Mucosa of gallbladder (tissue), 1 donor: Measurements from ENCODE around the gene KRT6B. TPM values are rescaled to one million over a fixed set of nuclear protein-coding genes. Genes with fewer than 3 reads are reported as not detected.
"Not testable (repeated sequence)": the region's sequence is repeated elsewhere in the genome, so short reads cannot be mapped to it uniquely, and the experiment has no call there.

Experiments
- DNase-seq: peaks from one replicate; pipeline ENCODE4 v3.0.0-alpha.2; 2020; ENCODE audit warnings: low spot score
- total RNA-seq: library from RNA; stranded (reverse); gene quantifications from one replicate; pipeline ENCODE4 v1.2.1, GENCODE V29; 2021
- donor health status: DM: no; HTN: no; CAD: no.

Gene KRT6B
- total RNA-seq = not detected

DNA sequence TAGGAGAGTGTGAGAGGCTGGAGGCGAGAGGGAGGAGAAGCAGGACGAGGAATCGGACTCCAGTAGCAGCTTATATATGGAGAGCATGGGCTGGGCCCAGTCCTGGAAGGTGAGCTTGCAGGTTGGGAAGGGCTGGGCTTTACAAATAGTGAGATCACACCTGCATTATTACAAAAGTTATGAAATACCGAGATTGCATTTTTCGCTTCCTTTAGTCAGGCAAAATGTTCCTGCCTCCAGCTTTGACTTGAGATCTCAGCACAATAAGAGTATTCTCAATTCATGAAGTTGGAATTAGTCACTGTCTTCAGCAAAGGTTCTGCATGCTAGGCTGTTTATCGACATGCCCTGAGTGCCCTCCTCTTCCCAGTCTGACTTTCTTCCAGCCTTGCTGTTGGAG, at the start of gene KRT6B:
TSS of gene KRT6B (minus strand) at position 46 of the 400 bp plus-strand sequence. CDS start 68 bp downstream, outside the sequence.
- DNase-seq = no peak

DNA sequence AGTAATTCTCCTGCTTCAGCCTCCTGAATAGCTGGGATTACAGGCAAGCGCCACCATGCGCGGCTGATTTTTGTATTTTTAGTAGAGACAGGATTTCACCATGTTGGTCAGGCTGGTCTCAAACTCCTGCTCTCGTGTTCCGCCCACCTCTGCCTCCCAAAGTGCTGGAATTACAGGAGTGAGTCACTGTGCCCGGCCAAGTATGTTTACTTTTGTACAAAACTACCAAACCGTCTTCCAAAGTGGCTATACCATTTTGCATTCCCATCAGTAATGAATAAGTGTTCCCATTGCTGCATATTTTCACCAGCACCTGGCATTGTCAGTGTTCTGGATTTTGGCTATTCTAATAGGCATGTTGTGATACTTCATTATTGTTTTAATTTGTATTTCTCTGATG, 49.5 kb upstream of the KRT6B start:
- DNase-seq = no peak

DNA sequence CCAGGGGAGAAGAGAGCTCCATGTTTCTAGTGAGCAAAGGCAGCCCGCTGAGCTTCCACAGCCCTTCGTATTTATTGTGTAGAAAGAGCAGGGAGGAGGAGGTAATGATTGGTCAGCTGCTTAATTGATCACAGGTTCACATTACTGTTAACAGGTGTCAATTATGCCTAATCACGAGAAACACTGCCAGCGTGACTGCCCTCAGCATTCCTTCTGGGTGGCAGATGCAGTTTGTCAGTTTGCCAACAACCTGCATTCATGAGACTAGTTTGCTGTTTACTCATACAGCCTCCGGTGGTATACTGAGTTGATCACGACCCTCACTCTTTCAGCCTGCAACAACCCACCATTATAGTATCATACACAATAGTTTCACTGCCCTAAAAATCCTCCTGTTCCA, 48.6 kb upstream of the KRT6B start:
- not testable (repeated sequence) for DNase-seq

DNA sequence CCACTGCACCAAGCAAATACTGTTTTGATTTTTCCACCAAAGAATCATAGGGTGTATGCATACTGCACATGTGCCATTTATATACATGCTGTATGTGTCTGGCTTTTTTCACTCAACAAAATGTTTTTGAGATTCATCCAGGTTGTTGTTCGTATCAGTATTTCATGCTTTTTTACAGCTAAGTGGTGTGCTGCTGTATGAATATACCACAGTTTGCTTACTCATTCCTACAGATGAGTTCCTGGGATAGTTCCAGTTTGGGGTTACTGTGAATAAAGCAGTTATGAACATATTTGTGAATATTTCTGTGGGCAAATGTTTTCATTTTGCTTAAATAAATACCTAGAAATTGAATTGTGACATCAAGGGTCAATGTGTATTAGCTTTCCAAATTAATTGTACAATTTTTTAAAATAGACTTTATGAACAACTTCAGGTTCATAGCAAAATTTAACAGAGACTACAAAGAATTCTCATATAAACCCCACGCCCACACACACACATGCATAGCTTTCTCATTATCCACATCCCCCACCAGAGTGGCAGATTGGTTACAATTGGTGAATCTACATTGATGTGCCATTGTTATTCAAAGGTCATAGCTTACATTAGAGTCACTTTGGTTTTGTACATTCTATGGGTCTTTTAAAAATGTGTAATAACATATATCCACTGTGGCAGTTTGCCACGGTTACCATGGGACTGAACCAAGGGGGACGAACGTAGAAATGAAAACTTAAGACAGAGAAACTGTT, 48.0 kb upstream of the KRT6B start:
- no peak for DNase-seq

DNA sequence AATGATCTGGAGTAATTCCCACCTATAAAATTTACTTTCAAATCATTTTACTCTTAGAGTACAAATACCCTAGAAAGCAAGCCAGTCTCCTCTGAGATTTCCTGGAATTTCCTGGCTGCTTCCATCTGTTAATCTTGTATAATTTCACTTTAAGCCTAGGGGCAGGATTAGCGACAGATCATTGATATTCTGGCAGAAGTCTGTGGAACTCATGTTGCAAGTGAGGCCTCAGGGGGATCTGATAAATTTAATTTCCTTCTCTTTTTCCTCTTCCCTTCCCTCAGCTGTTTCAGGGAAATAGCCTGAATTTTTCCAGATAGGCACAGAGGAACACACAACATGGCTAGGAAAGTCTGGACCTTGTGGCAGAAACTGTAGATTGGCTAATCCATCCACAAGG, 47.0 kb upstream of the KRT6B start:
- no peak for DNase-seq

DNA sequence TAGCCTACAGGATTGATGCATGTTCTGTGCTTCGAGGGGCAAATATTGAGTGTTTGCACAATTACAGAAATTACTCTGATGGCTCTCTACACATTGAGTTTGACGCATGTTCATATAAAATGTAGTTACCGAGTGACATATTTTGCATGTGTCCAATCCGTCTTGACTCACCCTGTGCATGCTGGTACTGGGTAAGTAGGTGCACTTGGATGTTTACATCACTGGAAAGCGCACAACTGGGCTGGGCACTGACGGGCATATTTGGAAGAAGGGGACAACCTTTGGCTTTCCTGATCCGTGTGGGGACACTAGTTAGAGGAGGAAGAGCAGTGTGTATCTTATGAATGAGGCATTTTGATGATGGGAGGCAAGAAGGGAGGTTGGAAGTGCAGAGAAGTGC, 46.0 kb upstream of the KRT6B start:
- no peak for DNase-seq

DNA sequence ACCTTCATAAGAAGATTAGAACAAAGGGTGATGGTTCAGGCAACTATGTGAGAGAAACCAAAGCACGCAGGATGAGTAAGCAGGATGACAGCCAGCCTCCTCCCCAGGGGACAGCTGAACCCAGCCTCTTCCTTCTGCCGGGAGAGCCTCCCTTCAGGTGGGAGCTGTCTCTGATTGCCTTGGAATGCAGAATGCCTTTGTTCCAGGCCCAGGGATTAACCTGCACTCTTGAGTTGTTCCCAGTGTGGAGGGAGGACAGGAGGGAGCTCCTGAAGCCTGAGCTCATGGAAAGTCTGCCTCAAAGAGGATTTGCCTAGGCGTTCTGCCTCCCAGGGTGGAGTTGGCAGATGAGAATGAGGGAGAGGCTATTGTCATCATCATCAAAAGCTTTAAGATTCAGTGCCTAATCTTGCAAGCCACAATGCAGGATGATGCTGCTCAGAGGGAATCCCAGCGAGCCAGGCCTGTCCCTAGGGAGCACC, 44.7 kb upstream of the KRT6B start:
- DNase-seq = no peak

DNA sequence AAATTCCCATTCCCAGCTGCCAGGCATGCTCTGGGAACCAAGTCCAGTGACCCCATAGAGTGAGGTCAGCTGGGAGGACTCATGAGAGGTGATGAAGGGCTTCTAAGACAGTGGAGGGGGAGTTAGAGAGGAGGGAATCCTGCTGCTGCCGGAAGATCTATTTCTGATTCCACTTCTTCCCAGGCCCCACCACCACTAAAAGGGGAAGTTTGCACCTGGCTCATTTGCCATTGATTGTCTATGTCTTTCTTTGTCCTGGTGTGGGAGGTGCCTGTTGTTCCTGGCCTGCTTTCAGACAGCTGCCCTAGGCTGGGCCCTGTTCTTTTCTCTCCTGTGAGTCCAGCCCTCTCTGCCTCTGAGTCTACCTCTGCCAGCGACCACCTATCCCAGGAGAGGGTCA, 44.1 kb upstream of the KRT6B start:
- no peak for DNase-seq

DNA sequence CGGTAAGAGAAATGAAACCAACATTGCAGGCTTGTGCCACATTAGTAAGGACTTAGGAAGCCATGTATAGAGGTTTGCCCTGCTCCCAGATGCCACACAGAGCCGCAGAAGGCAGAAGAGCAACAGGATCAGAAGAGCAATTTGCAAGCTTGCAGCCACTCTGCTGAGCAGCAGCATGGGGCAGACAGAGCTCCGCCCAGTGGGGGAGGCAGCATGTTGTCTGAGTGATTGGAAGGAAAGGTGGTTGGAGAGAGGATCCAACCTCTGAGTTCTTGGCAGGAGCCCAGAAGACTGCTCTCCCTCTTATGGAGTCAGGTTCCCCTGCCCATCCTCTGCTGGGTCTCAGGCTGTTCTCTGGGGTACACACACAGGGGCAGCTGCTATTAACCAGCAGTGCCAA, 43.4 kb upstream of the KRT6B start:
- DNase-seq = no peak

DNA sequence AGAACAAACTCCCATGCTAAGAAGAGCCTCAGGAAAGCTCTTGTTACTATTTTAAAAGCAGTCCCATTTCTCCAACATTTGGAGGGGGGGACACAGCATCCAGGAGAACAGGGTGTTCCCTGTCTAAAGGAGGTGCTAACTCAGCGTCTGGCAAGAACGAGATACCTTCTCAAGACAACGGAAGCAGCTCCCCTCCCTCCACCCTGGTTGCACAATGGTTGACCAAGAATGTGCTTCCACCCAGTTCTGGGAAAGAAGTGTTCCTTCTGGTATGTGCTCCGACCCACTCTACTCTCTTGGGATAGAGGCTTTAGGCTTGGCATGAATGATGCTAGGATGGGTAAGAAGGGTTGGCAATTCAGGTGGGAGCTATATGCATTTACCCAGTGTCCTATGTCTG, 42.6 kb upstream of the KRT6B start:
- no peak for DNase-seq

DNA sequence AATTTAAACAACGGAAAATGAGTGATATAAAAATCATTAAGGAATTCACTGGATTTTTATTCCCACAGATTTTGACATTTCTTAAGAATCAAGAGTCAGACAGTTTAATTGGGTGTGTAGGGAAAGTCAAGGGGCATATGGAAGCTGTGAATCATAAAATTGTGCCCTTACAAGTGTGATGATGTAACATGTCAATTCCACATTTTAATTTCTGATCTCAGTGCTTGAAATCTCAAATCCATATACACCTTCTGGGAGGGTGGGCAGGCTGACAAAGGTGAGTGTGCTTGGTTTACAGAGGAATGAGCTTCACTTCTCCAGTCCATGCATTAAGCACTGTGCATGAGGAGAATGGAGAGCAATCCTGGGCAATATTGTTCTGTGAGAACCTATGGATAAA, 42.2 kb upstream of the KRT6B start:
- no peak for DNase-seq

DNA sequence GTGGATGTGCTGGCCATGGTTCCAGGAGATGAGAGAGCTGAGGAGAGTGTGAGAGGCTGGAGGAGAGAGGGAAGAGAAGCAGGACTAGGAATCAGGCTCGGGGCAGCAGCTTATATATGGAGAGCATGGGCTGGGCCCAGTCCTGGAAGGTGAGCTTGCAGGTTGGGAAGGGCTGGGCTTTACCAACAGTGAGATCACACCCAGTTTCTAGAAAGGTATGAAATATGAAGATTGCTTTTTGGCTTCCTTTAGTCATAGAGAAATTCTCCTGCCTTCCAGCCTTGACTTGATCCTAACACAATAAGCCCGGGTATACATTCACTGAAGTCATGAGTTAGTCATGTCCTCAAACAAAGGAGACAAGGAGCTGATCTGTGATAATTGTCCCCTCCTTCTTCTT, 41.2 kb upstream of the KRT6B start, which contains the start of gene KRT6A:
TSS of gene KRT6A (minus strand) at position 86 of the 400 bp plus-strand sequence. CDS start at position 17, 69 bp downstream.
- no peak for DNase-seq

DNA sequence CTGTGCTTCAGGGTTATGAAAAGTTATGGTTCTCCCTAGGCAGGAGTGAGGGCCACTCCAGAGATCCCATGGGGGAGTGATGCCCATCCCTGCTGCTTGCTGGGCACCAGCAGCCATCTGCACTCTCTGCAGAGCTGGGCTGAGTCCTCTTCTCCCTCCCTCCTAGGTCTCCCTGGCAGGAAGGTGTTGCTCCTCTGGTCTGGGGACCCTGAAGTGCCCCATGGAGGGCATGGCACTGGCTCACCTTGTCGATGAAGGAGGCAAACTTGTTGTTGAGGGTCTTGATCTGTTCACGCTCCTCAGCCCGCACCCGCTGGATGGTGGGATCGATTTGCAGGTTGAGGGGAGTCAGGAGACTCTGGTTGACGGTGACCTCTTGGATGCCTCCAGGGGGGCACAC, 40.5 kb upstream of the KRT6B start:
- DNase-seq = not testable (repeated sequence)

DNA sequence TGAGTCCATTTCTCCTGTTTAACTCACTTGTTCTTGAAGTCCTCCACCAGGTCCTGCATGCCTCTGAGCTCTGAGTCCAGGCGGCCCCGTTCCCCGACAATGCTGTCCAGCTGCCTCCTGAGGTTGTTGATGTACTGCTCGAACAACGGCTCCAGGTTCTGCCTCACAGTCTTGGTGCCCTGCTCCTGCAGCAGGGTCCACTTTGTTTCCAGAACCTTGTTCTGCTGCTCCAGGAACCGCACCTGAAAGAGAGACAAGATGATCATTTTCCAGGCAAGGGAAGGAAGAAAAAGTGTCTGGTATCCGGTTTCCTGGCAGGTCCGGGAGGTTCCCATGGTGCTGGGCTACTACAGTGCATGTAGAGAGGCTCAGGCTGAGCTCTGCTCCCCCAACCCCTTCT, 39.5 kb upstream of the KRT6B start:
- not testable (repeated sequence) for DNase-seq

DNA sequence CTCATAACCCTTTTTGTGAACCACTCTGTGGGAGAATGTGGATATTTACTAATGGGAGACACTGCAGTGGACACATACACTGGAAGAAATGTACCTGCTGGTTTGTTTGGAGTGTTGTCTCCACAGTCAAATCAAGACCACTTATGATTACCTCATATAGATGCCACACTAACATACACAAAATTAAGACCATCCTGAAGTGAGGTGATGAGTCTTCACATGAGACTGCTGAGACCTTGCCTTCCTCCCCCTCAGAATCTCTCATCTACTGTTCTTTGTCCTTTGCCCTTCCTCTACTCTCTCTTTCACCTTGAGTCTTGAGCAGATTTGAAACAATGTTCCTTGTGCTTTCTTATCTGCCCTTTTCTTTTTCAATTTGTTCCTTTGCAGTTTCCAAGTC, 36.8 kb upstream of the KRT6B start:
- no peak for DNase-seq

DNA sequence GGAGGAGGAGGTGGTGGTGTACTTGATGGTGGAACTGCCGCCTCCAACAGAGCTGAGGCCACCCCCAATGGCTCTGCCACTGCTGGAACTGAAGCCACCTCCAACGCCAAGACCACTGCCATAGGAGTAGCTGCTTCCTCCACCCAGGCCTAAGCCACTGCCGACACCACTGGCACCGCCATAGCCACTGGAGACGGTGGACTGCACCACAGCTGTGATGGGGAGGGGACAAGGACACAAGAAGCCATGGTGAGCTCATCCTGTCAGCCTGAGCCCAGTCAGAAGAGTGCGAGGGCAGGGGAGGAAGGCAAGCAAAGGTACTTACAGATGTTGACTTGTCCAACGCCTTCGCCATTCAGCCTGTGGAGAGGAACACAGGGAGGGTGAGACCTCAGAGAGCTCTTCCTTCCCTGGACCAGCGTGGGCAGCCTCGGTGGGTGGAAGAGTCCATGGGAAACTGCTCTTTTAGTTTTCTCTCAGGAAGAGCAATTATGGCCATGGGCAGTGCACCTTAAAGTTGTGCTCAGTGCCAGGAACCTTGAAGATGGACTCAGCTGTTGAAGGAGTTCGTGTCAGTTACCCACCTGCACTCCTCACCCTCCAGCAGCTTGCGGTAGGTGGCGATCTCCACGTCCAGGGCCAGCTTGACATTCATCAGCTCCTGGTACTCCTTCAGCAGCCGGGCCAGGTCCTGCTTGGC, 35.9 kb upstream of the KRT6B start:
- DNase-seq = not testable (repeated sequence)

DNA sequence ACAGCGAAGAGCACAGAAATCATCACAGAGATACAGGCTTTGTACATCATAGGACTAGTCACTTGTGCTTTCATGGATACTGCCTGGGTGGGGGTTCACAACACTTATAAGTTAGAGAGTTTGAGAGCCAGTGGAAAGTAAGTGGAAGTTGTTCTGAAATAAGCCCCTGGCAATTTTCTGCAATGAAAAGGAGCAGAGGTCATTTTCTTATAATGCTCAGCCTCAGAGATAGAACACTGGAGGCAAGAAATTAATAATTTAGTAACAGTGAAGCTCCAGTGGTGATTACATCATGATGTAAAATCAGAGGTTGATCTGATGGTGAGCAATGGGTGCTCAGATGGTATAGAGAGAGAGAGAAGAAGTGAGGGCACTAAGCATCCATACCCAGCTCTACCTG, 35.3 kb upstream of the KRT6B start:
- DNase-seq = no peak

DNA sequence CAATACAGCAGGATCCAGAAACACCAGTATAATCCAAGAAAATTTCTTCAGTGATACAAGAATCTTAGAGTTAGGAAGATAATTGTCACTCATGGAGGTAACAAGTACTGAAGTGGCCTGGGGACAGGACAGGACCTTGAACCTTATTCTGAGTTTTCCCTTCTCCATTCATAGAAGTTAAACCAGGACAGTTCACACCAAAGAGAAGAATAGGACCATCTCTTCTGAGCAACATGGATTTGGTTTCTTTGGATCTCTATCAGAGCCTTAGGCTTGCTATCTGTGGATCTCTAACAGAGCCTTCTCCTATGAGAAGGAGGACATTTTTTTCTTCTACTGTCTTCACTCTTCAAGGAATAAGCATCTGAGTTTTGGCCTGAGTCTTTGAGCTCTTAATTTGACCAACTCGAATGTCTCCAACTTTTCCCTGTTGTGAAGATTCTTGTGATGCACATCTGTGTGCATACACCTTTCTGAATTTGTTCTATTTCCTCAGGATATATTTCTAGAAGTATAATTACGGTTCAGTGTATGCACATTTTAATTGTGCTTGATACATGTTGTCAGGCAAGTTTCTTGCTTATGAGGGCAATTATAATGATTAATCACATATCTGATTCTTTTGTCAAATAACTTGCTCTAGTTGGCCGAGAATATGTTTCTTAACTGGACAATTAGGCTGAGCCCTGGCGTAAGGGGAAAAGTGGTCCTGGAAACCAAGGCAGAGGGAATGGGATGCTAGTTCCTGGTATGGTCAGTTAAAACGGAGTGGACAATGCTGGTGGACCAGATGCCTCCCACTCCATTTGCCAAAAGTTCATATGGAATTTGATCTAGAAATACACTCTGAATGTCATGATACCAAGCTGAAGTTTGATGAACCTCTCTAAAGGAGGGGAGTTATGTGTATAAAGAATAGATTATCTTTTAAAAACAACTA, 34.5 kb upstream of the KRT6B start:
- DNase-seq = no peak

DNA sequence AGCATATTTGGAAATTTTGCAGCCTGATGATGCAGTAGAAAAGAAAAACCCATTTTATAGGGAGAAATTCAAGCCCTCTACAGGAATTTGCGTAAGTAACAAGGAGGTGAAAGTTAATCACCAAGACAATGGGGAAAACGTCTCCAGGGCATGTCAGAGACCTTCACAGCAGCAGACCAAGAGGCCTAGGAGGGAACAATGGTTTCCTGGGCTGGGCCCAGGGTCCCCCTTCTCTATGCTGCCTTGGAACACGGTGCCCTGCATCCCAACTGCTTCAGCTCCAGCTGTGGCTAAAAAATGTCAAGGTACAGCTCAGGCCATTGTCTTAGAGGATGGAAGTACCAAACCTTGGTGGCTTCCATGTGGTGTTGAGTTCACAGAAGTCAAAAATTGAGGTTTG, 28.1 kb upstream of the KRT6B start:
- DNase-seq = no peak

DNA sequence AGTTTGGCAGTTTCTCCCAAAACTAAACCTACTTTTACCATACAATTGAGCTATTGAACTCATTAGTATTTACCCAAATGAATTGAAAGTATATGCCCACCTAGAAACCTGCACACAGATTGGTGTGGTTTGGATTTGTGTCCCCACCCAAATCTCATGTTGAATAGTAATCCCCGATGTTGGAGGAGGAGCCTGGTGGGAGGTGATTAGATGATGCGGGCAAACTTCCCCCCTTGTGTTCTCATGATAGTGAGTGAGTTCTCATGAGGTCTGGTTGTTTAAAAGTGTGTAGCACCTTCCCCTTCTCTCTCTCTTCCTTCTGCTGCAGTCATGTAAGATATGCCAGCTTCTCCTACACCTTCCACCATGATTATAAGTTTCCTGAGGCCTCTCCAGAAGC, 25.7 kb upstream of the KRT6B start:
- no peak for DNase-seq

DNA sequence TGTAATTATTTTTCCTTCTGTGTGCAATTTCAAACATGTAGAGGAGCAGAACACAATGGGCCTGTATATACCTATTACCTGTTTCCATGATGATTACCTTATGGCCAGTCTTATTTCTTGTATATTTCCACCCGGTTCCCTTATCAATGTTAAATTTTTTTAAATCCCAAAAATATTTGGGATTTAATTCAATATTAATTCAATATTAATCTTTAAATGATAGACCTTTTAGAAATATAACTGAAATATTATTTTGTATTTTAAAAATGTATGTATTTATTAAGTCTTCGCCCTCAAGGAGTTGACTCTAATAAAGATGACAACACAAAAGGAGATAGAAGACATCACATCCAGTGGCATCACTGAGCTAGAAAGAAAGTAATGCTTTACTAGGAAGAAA, 22.3 kb upstream of the KRT6B start:
- DNase-seq = no peak

DNA sequence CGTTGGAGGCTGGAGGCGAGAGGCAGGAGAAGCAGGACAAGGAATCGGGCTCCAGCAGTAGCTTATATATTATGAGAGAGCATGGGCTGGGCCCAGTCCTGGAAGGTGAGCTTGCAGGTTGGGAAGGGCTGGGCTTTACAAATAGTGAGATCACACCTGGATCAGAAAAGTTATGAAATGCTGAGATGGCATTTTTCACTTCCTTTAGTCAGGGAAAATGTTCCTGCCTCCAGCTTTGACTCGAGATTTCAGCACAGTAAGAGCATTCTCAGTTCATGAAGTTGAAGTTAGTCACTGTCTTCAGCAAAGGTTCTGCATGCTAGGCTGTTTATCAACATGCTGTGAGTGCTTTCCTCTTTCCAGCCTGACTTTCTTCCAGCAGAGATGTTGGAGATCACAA, 21.8 kb upstream of the KRT6B start, which contains the start of gene KRT6C:
TSS of gene KRT6C (minus strand) at position 38 of the 400 bp plus-strand sequence. CDS start 68 bp downstream, outside the sequence.
- no peak for DNase-seq
